A549 treated with AZD9567 at 1 μM for 4 hours (cell line): ENCODE results near the gene GJB2. TPM values are rescaled to one million over a fixed set of nuclear protein-coding genes. Genes with fewer than 3 reads are reported as not detected.

Source experiments
- total RNA-seq: library from RNA; stranded (reverse); fragments of 200-300 nt; extraction: Qiagen RNA extraction; gene quantifications from 5 replicates; pipeline ENCODE4 v1.2.3, GENCODE V29; 2022; ENCODE audit not compliant: insufficient read depth

Gene GJB2
- total RNA-seq, result 0.45 to 1.2 TPM (median 0.52 TPM) in 5 replicates

DNA sequence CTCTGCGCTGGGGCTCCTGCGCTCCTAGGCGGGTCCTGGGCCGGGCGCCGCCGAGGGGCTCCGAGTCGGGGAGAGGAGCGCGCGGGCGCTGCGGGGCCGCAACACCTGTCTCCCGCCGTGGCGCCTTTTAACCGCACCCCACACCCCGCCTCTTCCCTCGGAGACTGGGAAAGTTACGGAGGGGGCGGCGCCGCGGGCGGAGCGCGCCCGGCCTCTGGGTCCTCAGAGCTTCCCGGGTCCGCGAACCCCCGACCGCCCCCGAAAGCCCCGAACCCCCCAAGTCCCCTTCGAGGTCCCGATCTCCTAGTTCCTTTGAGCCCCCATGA is at the start of gene GJB2:
Gene GJB2, minus strand, starts transcription at position 103 of the 326 bp plus-strand sequence. CDS start 3,357 bp downstream, outside the sequence.

DNA sequence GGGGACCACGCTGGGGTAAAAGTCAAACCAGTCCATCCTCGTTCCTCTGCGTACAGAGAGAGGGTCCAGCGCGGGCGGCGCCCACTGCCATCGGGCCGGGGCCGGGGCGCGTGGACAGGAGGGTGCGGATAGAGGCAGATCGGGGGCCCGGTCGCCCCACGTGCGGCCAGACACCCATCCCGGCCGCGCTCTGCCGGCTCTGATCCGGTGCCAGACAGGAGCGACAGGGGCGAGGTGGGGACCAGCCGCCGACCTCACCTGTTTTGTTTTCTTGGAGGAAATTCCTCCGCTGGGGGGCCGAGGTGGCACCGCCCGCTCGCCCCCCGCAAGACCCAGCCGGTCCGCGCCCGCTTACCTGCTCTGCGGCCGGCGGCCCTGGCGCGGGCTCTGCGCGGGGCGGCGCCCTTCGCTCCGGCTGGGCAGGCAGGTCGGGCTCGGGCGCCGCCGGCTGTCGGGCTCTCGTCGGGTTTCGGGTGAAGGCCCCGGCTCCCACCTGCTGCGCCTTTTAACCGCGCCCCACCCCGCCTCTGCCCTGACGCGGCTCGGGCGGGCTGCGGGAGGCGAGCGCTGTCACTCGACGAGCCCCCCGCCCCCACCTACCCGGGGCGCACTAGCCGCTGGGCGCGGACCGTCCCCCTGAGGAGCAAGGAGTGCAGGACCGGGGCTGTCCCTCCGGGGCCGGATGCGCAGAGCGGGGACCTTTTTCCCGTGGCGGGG is 39.3 kb upstream of the GJB2 start, which contains the start of gene GJB6:
Gene GJB6, minus strand, starts transcription at position 481 of the 717 bp plus-strand sequence. CDS start 8,839 bp downstream, outside the sequence.

DNA sequence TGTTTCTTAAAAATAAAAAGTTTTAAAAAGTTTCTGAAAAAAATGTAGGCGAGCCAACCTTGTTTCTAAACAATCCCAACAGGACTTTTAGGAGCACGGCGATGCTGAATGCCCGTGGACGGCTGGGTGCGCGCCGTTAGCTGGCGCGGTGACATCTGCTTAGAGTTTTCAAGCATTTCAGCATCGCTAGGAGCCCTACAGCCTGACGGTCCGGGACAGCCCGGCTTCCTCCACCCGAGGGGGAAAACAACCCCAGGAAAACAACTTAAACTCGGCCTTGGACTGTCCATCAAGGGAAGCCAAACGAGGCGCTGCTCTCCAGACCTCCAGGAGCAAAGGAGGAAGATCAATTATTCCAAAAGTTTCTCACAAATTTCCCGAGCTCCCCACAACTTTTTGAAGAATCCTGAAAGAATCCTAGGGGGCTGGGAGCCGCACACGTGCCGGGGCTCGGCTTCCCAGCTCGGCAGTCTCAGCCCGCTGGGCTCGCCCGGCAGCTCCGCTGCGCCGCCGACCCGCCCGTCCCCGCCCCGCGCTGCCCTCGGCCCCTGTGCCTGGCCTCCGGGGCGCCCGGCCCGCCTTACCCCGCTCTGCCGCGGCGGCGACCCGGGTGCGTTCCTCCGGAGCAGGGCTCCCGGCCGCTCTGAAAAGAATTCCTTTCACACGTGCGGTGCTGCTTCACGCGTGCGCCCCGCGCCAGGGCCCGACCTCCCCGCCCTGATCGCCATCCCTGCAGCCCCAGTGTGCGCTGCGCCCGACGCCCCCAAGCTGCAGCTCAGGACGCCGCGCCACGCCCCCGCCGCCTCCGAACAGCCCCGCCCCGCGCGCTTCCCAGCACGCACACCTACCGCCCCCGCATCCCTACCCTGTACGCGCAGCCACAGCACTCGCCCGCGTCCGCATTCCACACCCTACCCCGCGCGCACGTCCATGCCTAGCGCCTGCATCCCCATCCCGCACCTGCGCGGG is 32.1 kb downstream of the GJB2 start, which contains the start of gene GJA3:
Gene GJA3, minus strand, starts transcription at position 747 of the 969 bp plus-strand sequence. CDS start 17,764 bp downstream, outside the sequence.

Other genes with a start within 250 kb of the GJB2 start
- 14.8 to 34.7 TPM (median 17.2 TPM) in 5 replicates for gene ZMYM2, start 234.2 kb downstream of the GJB2 start, total RNA-seq
- 1.1 to 1.6 TPM (median 1.5 TPM) in 5 replicates for gene GJA3, start 31.9 kb downstream of the GJB2 start, total RNA-seq
- gene GJB6, start 39.4 kb upstream of the GJB2 start, total RNA-seq, result 0.03 TPM in 1 of 5 replicates, not detected in the others